Germinal center (tissue), 1 donor: ENCODE results near the gene SAMD11.

Experiments used
- DNase-seq: peaks from one replicate; pipeline ENCODE4 v3.0.0; 2012; ENCODE audit warnings: mixed read lengths, low spot score

Gene SAMD11

DNA sequence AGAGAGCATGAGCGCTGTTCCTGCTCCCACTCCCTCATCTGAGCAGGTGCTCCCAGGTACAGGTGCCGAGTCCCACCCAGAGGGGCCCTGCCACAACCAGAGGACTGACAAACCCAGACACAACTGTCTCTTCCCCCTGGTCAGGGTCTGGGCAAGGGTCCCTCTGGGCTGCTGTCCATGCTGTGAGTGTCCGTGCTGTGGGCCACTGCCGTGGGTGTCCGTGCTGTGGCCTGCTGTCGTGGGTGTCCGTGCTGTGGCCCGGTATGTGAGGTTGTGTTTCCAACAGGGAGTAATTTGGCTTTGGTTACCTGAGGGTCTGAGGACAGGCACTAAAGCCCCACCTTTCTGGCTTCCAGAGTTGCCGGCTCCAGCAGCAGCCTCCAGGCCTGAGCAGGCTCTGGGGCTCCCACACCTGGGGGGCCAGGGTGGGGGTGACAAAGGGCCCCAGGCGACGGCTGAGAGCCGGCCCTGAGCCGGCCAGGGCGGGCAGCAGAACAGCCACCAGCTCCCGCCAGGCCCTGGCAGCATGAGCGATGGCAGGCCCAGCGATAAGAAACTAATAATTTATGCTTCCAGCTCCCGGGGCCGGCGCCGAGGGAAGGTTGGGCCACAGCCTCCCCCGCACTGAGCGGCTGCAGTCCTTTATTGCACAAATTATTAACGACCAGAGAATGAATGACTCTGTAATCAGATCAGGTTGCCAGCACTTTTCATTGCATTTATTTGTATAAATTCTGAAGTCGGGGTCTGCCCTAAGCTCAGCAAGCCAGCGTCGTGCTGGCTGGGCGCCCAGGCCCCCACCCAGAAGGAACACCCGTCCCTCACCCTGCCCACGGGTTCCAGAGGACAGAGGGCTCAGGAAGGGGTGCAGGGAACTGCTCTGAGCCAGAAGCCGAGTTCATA lies 7.3 kb upstream of the SAMD11 start:
- no peak for DNase-seq

DNA sequence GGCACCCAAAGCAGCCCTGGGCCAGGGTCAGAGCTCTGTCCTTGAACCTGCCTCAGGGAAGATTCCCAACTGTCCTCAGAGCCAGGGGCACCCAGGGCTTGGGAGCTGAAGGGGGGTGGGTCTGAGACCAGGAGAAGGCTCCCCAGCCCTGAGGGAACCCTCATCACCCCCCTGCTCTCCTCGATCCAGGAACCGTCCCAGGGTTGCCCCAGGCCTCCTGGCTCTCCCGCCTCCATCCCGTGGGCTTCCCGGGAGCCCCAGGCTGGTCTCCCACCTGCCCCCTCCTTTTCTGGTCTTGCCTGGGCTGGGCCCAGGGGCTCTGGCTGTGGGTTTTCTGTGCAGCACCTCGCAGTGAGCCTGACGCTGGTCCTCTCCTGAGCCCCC lies 6.7 kb upstream of the SAMD11 start:
- no peak for DNase-seq

DNA sequence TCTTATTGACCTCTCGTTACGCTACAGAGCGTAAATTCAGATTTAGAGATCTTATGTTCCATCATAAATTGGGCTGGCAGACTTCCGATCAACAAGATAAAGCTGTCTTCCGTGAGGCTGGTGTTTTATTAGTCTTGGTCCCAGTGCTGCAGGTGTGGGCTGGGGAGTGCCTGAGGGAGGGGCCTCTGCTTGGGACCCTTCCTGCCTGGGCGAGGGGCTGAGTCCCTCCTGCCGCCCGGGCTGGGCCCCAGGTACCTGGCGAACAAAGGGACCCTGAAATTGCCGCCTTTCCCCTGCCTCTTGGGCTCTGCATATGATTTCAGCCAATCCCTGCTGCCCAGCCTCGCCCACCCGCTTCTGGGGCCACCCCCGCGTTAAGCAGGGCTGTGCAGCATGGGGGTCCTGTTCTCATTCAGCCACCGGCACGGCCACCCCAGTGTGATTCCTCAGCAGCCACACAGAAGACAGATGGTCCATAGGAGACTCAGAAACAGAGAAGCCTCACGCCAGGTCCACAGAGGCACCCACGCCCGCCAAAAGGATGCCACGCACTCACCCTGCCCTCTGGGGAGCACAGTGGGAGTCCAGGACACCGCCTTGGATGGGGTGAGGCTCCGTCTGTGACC lies 6.1 kb upstream of the SAMD11 start:
- no peak for DNase-seq

DNA sequence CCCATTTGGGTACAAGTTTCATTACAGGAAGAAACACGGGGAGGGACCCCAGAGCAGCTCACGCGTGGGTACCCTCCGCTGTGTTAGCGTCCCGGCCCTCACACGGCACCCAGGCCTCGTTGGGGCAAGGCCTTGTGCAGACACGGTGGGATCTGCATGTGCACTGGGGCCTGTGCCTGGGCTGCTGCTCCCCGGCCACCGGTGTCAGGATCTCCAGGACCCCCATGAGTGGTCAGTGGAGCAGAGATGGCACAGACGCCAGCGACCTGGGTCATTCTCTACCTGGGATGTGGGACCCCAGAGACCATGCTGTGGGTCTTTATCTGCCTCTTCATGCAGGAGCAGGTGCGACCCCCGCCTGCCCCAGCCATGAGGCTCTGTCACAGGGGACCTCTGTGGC lies 5.4 kb upstream of the SAMD11 start:
- no peak for DNase-seq

DNA sequence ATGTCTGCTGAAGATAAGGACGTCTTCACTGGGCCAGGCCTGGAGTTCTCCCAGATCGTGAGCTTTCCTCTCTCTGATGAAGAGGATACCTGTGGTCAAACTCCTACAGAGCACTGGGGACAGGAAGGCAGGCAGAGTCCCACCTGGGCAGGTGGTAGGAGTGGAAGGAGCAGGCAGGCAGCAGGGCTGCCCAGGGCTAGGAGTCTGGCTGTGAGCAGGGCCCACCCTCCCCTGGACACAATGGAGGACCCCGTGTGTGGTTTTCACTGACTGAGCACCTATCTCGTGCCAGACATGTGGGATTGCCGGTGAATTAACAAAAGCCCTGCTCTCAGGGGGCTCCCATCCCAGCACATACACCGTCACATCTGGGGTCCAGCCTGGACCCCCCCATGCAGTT lies 4.9 kb upstream of the SAMD11 start:
- DNase-seq: no peak

DNA sequence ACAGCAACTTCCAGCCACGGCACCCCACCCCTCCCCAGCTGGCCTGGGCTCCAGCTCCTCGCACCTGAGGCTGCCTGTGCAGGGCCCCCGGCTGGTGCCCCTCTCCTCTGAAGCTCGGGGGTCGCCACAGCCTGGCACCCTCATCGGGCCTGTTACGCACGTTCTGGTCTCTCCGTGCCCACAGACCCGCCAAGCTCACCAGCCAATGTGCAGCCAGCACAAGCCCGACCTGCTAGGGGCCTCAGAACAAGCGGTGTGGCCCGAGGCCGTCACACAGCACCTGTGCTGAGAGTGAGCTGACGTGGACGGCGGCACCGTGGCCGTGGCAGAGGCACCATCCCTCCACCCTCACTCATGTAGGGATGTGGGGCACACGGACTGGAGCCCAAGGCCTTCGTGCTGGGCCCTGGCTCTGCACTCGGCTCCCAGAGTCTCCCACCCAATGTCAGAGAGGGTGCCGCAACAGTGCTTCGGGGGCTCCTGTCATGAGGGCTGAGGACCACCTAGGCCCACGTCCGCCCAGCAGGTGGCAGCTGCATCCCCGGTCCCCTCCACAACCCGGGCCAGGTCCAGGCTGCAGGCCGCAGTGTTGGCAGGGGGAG lies 4.4 kb upstream of the SAMD11 start:
- DNase-seq: no peak

DNA sequence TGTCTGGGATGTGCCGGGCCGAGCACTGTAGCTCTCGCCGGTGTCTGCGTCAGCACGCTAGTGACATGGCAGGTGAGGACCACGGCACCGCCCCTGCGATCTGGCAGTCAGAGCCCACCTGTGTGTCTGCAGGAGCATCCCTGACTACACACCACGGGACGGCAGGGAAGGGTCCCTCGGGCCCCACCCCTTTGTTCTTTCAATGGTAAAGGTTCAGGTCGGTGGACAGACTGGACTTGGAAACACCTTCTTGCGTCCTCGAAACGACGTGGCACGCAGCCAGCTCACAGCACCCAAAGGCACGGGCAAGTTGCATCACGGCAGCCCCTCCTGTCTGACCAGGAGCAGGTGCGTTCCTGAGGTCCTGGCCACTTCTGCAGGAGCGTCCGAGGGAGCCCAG lies 3.7 kb upstream of the SAMD11 start:
- DNase-seq: no peak

DNA sequence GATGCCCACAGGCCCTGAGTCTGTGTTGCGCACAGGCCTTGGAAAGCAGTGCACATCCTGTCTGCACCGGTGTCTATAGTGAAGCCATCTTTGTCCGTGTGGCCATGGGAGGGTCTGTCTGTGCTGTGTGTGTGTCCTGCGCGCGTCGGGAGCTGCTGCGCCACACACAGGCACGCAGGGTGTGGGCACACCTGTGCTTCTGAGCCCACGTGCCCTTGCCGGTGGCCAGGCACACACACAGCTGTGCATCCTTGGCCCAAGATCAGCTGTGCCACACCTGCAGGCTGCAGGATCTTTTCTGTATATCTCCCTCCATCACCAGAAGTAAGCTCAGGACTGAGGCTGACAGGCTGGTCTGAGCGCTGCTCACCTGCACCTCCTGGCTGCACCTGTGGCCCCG lies 3.2 kb upstream of the SAMD11 start:
- no peak for DNase-seq

DNA sequence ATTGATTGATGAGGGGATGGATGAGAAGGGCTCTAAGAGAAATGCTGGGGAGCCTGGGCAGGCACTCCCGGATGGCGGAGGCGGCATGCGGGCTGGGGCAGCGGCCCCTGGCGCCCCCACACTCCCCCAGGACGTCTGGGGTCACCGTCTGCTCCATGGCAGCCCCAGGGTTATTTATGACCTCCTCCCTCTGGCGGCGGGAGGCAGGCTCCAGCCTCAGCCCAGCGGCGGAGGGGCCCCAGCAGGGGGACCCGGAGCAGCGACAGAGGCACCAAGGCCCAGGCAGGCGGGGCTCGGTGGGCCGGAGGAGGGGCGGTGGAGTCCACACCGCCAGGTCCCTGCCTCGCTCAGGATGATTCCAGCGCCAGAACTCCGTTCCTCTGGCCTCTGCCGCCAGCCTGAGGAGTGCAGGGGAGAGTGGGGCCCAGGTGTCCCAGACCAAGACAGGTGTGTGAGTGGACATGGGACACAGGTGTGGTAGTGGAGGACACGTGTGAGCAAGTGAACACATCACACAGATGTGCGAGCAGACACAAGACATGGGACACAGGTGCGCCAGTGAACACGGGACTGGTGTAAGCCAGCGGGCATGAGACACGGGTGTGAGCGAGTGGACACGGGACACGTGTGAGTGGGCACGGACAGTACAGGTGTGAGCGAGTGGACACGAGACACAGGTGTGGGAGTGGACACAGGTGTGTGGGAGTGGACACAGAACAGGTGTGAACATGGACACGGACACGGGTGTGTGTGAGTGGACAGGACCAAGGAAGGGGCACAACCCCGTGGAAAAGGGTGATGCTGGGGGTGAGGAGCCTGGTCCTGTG lies 2.5 kb upstream of the SAMD11 start:
- DNase-seq: peak; percentile 42

DNA sequence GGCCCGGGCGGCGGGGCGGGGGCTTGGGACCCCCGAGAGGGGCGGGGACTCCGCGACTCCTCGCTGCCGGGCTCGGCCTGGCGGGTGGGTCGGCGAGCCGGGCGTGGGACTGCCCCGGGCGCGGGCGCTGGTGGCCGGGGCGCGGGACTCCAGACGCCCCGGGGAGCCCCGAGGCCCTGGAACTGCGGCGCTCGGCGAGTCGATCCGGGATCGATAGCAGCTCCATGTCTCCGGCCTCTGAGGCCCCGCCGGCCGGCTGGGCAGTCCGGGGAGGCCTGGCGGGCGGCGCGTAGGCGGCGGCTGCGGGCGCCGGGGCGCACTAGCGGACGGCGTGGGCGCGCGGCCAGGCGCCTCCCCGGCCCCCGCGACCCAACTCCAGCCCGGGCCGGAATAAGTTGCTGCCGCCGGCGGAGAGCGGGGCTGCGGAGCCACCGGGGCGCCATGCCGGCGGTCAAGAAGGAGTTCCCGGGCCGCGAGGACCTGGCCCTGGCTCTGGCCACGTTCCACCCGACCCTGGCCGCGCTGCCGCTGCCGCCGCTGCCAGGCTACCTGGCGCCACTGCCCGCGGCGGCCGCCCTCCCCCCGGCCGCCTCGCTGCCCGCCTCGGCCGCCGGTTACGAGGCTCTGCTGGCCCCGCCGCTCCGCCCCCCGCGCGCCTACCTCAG lies 400 bp downstream of the SAMD11 start:
- no peak for DNase-seq

DNA sequence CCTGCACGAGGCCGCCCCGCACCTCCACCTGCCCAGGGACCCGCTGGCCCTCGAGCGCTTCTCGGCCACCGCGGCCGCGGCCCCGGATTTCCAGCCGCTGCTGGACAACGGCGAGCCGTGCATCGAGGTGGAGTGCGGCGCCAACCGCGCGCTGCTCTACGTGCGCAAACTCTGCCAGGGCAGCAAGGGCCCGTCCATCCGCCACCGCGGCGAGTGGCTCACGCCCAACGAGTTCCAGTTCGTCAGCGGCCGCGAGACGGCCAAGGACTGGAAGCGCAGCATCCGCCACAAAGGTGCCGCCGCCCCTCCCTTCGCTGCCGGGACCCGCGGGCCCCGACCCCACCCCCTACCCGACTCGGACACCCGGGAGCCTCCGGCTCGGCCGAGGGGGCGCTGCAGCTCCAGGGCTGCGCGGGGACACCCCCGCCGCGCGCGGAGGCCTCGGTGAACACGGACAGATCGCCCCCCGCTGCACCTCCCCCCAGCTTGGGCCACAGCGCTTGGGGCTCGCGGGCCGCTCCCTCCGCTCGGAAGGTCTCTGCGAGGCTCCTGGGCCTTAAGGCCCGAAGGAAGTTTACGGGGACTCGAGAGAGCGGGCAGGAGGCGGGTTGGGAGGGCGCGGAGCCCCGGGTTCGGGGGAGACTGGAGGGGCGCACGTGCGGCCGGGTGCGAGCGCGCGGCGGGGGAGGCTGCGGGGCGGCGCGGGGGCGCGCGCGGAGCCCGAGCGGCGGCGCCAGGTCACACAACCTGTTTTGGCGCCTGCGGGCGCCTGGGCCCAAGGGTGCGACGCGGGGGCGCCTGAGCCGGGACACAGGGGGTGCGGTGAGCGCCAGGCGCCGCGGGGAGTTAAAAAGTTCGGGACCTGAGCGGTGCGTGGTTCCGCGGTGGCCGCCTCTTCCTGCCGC lies 1.2 kb downstream of the SAMD11 start:
- no peak for DNase-seq

DNA sequence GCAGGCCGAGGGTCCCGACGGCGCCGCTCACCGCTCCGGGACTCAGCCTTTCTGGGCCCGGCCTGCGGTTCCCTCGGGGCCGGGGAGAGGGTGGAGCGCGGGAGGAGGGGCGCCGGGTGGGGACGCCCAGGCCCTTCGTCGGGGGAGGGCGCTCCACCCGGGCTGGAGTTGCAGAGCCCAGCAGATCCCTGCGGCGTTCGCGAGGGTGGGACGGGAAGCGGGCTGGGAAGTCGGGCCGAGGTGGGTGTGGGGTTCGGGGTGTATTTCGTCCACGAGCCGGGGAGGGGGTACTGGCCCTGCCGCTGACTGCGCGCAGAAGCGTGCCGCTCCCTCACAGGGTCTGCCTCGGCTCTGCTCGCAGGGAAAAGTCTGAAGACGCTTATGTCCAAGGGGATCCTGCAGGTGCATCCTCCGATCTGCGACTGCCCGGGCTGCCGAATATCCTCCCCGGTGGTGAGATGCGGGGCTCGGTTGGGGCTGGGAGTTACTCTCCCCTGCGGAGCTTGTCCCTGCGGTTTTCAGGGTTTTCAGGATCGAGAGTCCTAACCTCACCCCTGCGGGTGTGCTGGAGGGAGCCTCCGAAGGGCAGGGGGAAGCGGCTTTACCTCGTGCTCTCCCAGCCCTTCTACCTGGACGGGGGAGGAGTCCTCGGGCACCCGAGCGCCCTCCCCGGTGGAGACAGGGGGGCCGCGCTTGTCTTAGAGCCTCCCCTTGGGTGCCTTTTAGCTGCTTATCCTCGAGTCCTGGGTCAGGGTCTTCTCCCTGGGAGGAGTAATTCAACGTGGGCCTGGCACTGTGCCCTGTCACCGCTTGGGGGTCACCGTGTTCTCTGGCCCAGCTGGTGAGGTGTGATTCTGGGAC lies 2.1 kb downstream of the SAMD11 start:
- DNase-seq: no peak

DNA sequence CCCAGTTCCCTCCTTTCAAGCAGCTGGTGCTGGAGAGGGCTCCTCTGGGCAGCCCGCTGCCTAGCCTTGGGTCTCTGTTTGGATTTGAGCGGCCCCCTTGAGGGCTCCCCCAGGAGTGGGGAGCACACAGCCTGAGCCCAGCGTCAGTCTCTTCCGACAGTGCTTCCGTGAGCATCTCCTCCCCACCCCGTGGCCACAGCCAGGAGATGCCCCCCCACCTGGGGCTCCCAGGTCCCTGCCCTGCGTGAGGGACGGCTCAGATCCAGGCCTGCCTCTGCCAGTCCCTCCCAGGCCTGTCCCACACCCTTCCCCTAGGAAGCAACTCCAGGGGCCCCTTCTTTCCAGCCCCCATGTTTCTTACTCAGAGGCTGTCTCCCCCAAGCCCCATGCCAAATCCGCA lies 3.5 kb downstream of the SAMD11 start:
- no peak for DNase-seq

DNA sequence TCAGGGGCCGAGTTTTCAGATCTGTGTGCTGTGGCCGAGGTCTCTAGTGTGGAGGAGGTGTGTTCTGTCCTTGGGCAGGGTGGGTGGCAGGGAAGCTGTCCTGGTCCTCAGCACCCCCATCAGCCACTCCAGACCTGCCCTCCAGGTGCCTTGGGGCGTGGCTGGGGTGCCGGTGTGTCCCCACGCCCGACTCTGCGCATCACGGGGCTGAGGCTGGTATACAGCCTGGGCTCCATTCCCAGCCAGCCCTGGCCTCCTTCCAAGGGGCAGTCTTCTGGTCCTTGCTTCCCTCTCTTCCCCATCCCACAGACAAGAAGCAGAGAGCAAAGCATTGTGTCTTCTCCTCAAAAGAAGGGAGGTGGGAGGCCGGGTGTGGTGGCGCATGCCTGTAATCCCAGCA lies 4.0 kb downstream of the SAMD11 start:
- DNase-seq: no peak

DNA sequence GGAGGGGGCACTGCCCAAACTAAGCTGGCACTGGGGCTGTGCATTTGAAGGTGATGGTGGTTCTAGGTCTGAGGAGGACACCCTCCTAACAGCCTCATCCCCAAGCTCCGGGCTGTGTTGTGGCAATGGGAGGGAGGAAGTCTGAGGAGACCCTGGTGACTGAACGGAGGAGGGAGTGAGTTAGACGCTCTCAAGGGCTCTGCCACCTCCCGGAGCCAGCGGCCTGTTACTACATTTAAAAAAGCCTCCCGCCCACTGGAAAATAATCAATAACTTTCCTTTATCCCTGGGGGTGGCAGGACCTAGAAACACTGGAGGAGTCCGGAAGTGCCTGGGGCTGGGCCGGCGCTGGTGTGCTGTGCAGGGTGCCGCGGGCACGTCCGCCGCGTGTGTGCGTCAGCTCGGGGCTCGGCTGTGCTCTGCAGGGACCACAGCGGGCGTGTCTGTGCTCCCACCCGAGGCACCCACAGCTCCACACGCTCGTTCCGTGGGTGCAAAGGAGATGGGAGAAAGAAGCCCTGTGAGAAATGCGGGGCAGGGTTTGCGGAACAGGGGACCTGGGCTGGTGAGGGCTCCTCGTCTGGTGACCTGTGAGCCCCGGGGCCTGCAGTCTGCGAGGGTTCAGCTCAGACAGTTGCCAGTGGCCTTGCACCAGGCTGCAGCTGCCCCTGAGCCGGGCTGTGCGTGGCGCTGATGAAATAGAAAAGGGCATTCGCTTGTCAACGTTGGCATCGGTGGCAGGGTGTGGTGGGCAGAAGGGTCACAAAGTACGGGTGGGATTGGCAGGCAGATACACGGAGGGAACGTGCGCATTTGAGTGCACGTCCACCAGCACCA lies 5.3 kb downstream of the SAMD11 start:
- DNase-seq: no peak

DNA sequence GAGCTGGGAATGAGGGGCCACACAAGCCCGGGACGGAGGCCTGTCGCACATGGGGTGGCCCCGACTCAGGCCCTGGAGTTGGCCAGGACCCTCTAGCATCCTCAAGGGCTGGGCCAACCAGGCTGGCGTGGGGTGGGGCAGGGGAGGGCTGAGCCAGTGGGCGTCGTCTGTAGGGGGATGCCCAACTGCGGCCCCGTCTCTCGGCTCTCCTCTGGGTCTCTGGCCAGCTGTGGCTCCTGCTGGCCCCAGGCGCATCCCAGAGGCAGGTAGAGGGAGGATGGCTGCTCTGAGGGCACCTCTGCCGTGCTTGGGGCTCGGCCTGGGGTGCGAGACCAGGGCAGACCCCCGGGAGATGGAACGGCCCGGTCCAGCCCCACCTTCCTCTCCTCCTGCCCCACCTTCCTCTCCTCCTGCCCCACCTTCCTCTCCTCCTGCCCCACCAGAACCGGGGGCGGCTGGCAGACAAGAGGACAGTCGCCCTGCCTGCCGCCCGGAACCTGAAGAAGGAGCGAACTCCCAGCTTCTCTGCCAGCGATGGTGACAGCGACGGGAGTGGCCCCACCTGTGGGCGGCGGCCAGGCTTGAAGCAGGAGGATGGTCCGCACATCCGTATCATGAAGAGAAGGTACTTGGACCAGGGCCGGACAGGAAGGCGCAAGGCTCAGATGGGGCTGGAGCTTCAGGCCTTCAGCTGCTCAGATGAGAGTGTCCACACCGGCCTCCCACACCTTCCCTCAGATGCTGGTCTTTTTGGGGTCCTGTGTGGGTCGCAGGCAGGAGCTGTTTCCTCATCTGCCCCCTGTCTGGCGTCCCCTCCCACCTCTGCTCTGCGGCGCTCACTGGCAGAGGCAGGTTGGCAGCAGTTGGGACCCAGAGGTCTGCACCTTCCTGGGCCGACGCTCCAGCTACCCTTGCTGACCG lies 6.2 kb downstream of the SAMD11 start:
- no peak for DNase-seq

DNA sequence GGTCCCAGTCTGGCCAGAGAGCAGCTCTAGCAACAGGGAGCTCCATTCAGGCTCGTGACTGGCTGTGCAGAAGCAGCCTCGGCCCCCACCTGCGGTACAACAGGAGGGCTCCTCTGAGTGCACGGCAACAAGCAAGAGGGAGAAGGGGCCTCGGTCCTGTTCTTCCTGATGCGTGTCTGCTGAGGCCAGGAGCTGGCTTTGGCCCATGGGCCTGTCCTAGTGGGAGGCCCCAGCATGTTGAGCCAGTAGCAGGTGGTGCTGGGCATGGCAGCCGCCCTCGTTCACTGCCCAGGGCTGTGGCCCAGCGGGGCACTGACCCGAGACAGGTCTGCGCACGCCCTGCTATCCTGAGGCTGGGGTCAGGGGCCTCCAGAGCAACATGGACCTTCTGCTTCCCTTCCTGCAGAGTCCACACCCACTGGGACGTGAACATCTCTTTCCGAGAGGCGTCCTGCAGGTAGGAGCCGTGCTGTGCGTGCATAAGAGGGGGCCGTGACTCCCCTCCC lies 7.0 kb downstream of the SAMD11 start:
- DNase-seq: no peak
